Measurements from ENCODE around the gene ENTR1.

DNA sequence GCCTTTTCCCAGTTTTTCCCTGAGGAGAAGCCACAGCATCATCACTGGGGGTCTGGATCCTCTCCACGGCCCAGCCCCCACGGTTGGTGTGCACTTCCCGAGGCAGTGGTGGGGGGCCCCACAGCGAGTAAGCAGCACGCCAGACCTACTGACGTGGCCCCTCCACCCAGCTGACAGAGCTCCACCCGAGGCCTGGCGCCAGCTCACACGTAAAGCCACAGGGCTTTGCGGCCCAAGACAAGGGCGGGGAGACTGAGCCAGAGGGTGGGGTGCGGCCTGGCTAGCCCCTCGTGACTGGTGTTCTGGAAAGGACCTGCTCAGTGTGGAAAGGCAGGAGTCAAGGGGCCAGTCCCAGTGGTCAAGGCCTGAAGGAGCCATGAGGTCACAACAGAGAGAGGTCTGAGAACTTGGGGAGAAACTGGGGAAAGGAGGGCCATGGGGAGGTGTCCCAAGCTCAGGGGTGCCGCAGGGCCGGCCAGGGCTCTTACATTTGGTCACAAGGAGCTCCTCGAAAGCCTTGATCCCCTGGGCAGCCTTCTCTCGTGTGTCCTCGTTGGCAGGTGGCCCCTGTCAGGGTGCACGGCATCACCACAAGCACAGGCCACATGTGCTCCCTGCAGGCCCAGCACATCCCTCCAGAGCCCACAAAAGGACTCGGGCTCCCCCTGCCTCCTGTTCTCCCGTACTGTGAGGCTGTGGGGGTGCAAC, 15.9 kb downstream of the ENTR1 start:
- TF ChIP-seq POLR2AphosphoS5 (IDR thresholded peaks at IDR 0.05; ENCODE audit: low read depth, low read length): no peak
- no peak for TF ChIP-seq POLR2A (IDR thresholded peaks at IDR 0.05; ENCODE audit: low read depth, low read length)
- TF ChIP-seq TAF1 (IDR thresholded peaks at IDR 0.05; ENCODE audit: borderline replicate concordance, low read depth, low read length): no peak
